Transverse colon (tissue), 4 donors: ENCODE data around the gene ATG5. TPM values are rescaled to one million over a fixed set of nuclear protein-coding genes. Genes with fewer than 3 reads are reported as not detected.

Experiments used
- DNase-seq: peaks from one replicate; pipeline ENCODE4 v3.0.0-alpha.2; 2019
- H3K27ac ChIP-seq, 4 donors: fragments of 200-600 bp; sonication (generic); 2 replicates each; pipeline ENCODE4 v1.5.1; 2016 to 2018; ENCODE audit warnings: inconsistent platforms in 4 of 4
- H3K27me3 ChIP-seq: fragments of 200-600 bp; sonication (generic); 2 replicates; pipeline ENCODE4 v1.5.1; 2017; ENCODE audit warnings: inconsistent platforms
- H3K36me3 ChIP-seq, 4 donors: fragments of 200-600 bp; sonication (generic); 2 replicates each; pipeline ENCODE4 v1.5.1; 2017 to 2019; ENCODE audit warnings: inconsistent platforms in 4 of 4
- H3K4me1 ChIP-seq, 4 donors: fragments of 200-600 bp; sonication (generic); 2 replicates each; pipeline ENCODE4 v1.5.1; 2017 to 2020; ENCODE audit warnings: inconsistent platforms in 4 of 4
- H3K4me3 ChIP-seq, 4 donors: fragments of 200-600 bp; sonication (generic); 1 replicate in 1 of 4; 2 replicates in 3 of 4; pipeline versions ENCODE4 v1.5.1 to v1.6.1; 2017 to 2019; ENCODE audit warnings: inconsistent platforms in 4 of 4
- H3K9me3 ChIP-seq, 2 donors: fragments of 200-600 bp; sonication (generic); 2 replicates each; pipeline ENCODE4 v1.5.1; 2017 to 2019; ENCODE audit warnings: inconsistent platforms in 2 of 2
- EP300 ChIP-seq: sonication (generic); formaldehyde crosslinking; IDR thresholded peaks from one replicate; pipeline ENCODE4 v1.6.1; 2017; ENCODE audit warnings: antibody characterized with exemption, low read depth
- POLR2A ChIP-seq: fragments of 450-650 bp; IDR thresholded peaks from one replicate; pipeline ENCODE4 v1.6.1; 2016; ENCODE audit warnings: antibody characterized with exemption, mild to moderate bottlenecking, moderate library complexity
- POLR2AphosphoS5 ChIP-seq, 3 donors: sonication (generic); formaldehyde crosslinking; IDR thresholded peaks; one replicate each; pipeline ENCODE4 v1.6.1; 2016; ENCODE audit warnings: antibody characterized with exemption in 3 of 3
- WGBS, 2 donors: methylation state at CpG; one replicate each; pipeline ENCODE4 v1.1.5; 2018; ENCODE audit warnings: low coverage in 1 of 2; 5-methylcytosine and 5-hydroxymethylcytosine counted together
- in situ Hi-C, 4 donors: fragments of 200-750 bp; cut with MboI; loops; one replicate each; pipeline versions ENCODE4 v1.15.0 to v1.15.1; 2017; ENCODE audit warnings: low sequenced_read_pairs in 3 of 4, low pct_ligation_motif_present in 1 of 4, low pct_unique_long_range_greater_than_20kb in 1 of 4
- intact Hi-C: fragments of 100-400 bp; cut with DNase I; formaldehyde crosslinking; loops from one replicate; pipeline ENCODE4 v1.15.1; 2023; ENCODE audit warnings: low total_unique reads
- total RNA-seq, 4 donors: library from RNA; depleted of rRNA; stranded (reverse); fragments of >200 nt; gene quantifications; one replicate each; pipeline ENCODE4 v1.1.0, GENCODE V29; 2016
- TF ChIP-seq, protein P1 (sequence below), 5 experiments: fragments of 200-600 bp in 3 of 5; fragments of 450-650 bp in 2 of 5; sonication (generic) in 3 of 5; IDR thresholded peaks; 1 replicate in 2 of 5; 2 replicates in 3 of 5; pipeline ENCODE4 v1.5.1; 2016 to 2017; ENCODE audit warnings: antibody characterized with exemption in 5 of 5, inconsistent platforms in 3 of 5, mild to moderate bottlenecking in 2 of 5, moderate library complexity in 1 of 5

ATG5 gene
- total RNA-seq, 4 donors from 2014 or later: 21.7 to 56.4 (median 44.9) TPM

DNA sequence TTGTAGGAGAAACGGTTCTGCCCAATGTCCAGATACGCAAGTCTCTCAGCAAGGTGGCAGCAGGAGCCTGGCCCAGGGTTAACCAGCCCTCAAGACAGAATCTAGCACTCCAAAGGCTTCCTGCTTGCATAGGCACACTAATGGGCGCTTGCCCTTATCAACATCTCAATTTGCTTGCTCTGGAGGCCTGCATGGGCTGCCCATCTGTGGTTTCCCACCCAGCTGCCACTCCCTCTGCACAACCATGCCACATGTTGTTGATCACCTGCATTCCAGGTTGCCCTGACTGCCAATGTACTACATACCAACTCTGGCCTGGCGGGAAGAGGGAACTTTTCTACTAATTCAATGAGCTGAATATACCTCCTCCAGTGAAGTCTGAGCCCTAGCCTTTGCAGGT, 74.6 kb downstream of the ATG5 start:
- WGBS, 2 donors: 91 to 96% methylated on average over 3 to 4 of the region's 4 CpGs
- H3K27me3 ChIP-seq: no peaks in the 10 kb centered on the region
- no peak for TF ChIP-seq POLR2A
- TF ChIP-seq EP300: no peak
- TF ChIP-seq, protein P1, sequence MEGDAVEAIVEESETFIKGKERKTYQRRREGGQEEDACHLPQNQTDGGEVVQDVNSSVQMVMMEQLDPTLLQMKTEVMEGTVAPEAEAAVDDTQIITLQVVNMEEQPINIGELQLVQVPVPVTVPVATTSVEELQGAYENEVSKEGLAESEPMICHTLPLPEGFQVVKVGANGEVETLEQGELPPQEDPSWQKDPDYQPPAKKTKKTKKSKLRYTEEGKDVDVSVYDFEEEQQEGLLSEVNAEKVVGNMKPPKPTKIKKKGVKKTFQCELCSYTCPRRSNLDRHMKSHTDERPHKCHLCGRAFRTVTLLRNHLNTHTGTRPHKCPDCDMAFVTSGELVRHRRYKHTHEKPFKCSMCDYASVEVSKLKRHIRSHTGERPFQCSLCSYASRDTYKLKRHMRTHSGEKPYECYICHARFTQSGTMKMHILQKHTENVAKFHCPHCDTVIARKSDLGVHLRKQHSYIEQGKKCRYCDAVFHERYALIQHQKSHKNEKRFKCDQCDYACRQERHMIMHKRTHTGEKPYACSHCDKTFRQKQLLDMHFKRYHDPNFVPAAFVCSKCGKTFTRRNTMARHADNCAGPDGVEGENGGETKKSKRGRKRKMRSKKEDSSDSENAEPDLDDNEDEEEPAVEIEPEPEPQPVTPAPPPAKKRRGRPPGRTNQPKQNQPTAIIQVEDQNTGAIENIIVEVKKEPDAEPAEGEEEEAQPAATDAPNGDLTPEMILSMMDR (IDR thresholded peaks at IDR 0.05): no peak
- no peak for TF ChIP-seq POLR2AphosphoS5 (IDR thresholded peaks at IDR 0.05)
- H3K4me3 ChIP-seq: no peak overlapping the region
- in situ Hi-C loops: no loop called here
- peaks cover 0 to 5% (median under 1%) of the 10 kb centered on the region in 4 donors for H3K36me3 ChIP-seq
- no peaks in the 10 kb centered on the region for H3K9me3 ChIP-seq
- H3K27ac ChIP-seq: no peak overlapping the region
- H3K4me1 ChIP-seq: peaks cover 0 to 1% (median 0%) of the 10 kb centered on the region in 4 donors
- intact Hi-C loops: no loop called here
- no peak for DNase-seq

DNA sequence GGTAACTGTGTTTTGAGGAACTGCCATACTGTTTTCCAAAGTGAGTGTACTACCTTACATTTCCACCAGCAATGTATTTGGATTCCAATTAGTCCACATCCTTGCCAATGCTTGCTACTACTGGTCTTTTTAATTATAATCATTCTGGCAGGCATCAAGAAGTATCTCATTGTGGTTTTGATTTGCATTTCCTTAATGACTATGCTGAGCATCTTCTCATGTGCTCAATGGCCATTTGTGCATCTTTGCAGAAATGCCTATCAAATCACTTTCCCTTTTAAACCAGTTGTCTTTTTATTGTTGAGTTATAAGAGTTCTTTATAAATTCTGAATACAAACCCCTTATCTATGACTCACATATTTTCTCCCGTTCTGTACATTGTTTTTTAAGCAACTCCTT, 75.9 kb downstream of the ATG5 start:
- H3K27me3 ChIP-seq: no peaks in the 10 kb centered on the region
- 84 to 94% methylated on average over 1 of the region's 1 CpG for WGBS, 2 donors
- H3K4me1 ChIP-seq: peaks cover 0 to 3% (median 0%) of the 10 kb centered on the region in 4 donors
- H3K4me3 ChIP-seq: no peak overlapping the region
- TF ChIP-seq, protein P1 (IDR thresholded peaks at IDR 0.05): no peak
- TF ChIP-seq POLR2AphosphoS5 (IDR thresholded peaks at IDR 0.05) (no peak), POLR2A (no peak), EP300 (no peak)
- peaks cover 0 to 5% (median under 1%) of the 10 kb centered on the region in 4 donors for H3K36me3 ChIP-seq
- no peak overlapping the region for H3K27ac ChIP-seq
- no peaks in the 10 kb centered on the region for H3K9me3 ChIP-seq
- in situ Hi-C loops (loop anchor here in 1 of 4 donors (25.0 kb wide), 1 partner anchor 762 kb away; no protein-coding TSS in a partner anchor), intact Hi-C loops (no loop called here)
- no peak for DNase-seq

DNA sequence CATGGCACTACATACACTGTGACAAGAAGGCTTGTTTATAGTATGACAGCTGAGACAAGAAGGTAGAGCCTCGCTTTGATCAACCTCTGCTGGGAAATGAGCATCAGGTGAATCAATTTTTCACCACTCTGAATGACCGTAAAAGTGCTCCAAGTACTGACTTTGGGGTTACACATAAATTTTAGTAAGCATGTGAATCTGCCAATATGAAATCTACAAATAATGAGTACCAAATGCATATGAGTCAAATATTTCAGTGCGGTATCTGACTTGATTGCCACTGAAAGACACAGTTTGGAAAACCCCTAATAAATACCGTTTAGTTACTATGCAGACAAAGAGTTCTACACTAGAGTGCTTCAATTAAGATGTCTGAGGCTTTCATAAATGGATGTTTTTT, 77.8 kb downstream of the ATG5 start:
- in situ Hi-C loops (loop anchor here in 1 of 4 donors (25.0 kb wide), 1 partner anchor 760 kb away; no protein-coding TSS in a partner anchor), intact Hi-C loops (no loop called here)
- TF ChIP-seq POLR2A: no peak
- TF ChIP-seq, protein P1 (IDR thresholded peaks at IDR 0.05): no peak
- TF ChIP-seq EP300: no peak
- TF ChIP-seq POLR2AphosphoS5 (IDR thresholded peaks at IDR 0.05): no peak
- Histone ChIP-seq H3K27ac (no peak overlapping the region), H3K4me3 (no peak overlapping the region), H3K36me3 (peaks cover 0 to 5% (median under 1%) of the 10 kb centered on the region in 4 donors), H3K27me3 (no peaks in the 10 kb centered on the region), H3K9me3 (no peaks in the 10 kb centered on the region), H3K4me1 (peaks cover 0 to 3% (median 0%) of the 10 kb centered on the region in 4 donors)
- 72 to 81% methylated on average over 2 to 4 of the region's 4 CpGs for WGBS, 2 donors
- DNase-seq: no peak

DNA sequence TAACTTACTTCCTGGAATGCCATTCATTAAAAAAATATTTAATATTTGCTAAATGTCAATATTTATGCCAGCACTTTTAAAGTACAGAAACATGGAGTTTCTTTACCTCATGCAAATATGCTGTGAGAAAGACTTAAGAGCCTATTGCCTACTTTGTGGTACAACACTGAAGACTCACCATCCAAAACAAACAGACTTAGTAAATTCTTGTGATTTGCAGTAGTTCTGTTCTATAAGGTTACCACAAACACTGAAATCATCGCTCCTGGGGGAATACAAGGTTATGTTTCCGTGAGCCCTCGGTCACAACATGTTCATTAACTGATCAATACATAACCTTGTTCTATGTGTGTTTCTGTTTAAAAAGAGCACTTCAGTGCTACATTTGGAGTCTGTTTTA, 78.3 kb downstream of the ATG5 start:
- no peak for DNase-seq
- in situ Hi-C loops: loop anchor here in 1 of 4 donors (25.0 kb wide), 1 partner anchor 760 kb away; no protein-coding TSS in a partner anchor
- Histone ChIP-seq H3K4me3 (no peak overlapping the region), H3K9me3 (no peaks in the 10 kb centered on the region), H3K27me3 (no peaks in the 10 kb centered on the region), H3K27ac (no peak overlapping the region), H3K36me3 (peaks cover 0 to 5% (median under 1%) of the 10 kb centered on the region in 4 donors), H3K4me1 (peaks cover 0 to 3% (median 0%) of the 10 kb centered on the region in 4 donors)
- TF ChIP-seq, protein P1 (IDR thresholded peaks at IDR 0.05): no peak
- TF ChIP-seq POLR2A: no peak
- TF ChIP-seq EP300: no peak
- intact Hi-C loops: no loop called here
- WGBS, 2 donors: 80 to 91% methylated on average over 3 of the region's 3 CpGs
